IPS DF 19.7 (cell line): ENCODE data around the gene MYOZ3.

ENCODE experiments used
- DNase-seq: peaks from one replicate; pipeline ENCODE4 v3.0.0-alpha.2; 2013; ENCODE audit warnings: low read depth, low spot score

Gene MYOZ3

GRCh38 chr5:150642567-150642927 lies 18.5 kb upstream of the MYOZ3 start:
- no peak for DNase-seq

GRCh38 chr5:150642991-150643710 lies 17.9 kb upstream of the MYOZ3 start:
- no peak for DNase-seq

GRCh38 chr5:150644058-150644457 lies 17.0 kb upstream of the MYOZ3 start:
- no peak for DNase-seq

GRCh38 chr5:150644514-150644913 lies 16.5 kb upstream of the MYOZ3 start:
- DNase-seq, result no peak

- DNase-seq, result no peak
Measured at GRCh38 chr5:150645070-150645700, 15.9 kb upstream of the MYOZ3 start.

GRCh38 chr5:150647275-150648251 lies 13.5 kb upstream of the MYOZ3 start:
- no peak for DNase-seq

GRCh38 chr5:150648294-150649107 lies 12.6 kb upstream of the MYOZ3 start:
- DNase-seq, result no peak

GRCh38 chr5:150649108-150650020 lies 11.7 kb upstream of the MYOZ3 start:
- no peak for DNase-seq

GRCh38 chr5:150650021-150651006 lies 10.7 kb upstream of the MYOZ3 start:
- DNase-seq, result no peak

GRCh38 chr5:150651382-150651781 lies 9.7 kb upstream of the MYOZ3 start:
- DNase-seq, result no peak

GRCh38 chr5:150651924-150652671 lies 9.0 kb upstream of the MYOZ3 start:
- DNase-seq, result no peak

GRCh38 chr5:150653145-150653761 lies 7.8 kb upstream of the MYOZ3 start:
- DNase-seq, result no peak

GRCh38 chr5:150653762-150654556 lies 7.1 kb upstream of the MYOZ3 start:
- DNase-seq, result no peak

GRCh38 chr5:150655221-150655620 lies 5.8 kb upstream of the MYOZ3 start:
- DNase-seq, result no peak

GRCh38 chr5:150656191-150657132 lies 4.6 kb upstream of the MYOZ3 start:
- DNase-seq, result no peak

- DNase-seq, result no peak
Measured at GRCh38 chr5:150658121-150658520, 2.9 kb upstream of the MYOZ3 start.
